Measurements from ENCODE around the gene CCSER1. TPM values are rescaled to one million over a fixed set of nuclear protein-coding genes. Genes with fewer than 3 reads are reported as not detected.

The CCSER1 gene
- total RNA-seq, 1 experiment from 2014 or later = 0.05 TPM

GRCh38 chr4:91317434-91317833 lies 1190.2 kb downstream of the CCSER1 start:
- H3K4me3 ChIP-seq (ENCODE audit: low read depth in 2 of 2, low read length in 2 of 2) = no peak overlapping the region
- DNase-seq (ENCODE audit: low read depth, low spot score) (no peak), ATAC-seq (no peak)
- H3K36me3 ChIP-seq (ENCODE audit: control insufficient read depth, insufficient read depth, low read length) = no peaks in the 10 kb centered on the region
- H3K27ac ChIP-seq (ENCODE audit: low read length) = no peak overlapping the region
- ChIA-PET POLR2A (no interaction called here), CTCF (no interaction called here)
- in situ Hi-C loops (cut with HindIII; ENCODE audit: low pct_unique_long_range_greater_than_20kb, low sequenced_read_pairs) (no loop called here), intact Hi-C loops (cut with micrococcal nuclease; ENCODE audit: unreplicated experiment) (no loop called here)
- no peaks in the 10 kb centered on the region for H3K4me1 ChIP-seq (ENCODE audit: control insufficient read depth, insufficient read depth, low read length)
- H3K9me3 ChIP-seq (ENCODE audit: control insufficient read depth, insufficient read depth, low read depth, low read length) = no peaks in the 10 kb centered on the region
- no TSS peak for BruUV-seq (replicated peaks)
- no peaks in the 10 kb centered on the region for H3K27me3 ChIP-seq (ENCODE audit: control insufficient read depth, insufficient read depth, low read length)
- no peak for TF ChIP-seq POLR2AphosphoS5 (IDR thresholded peaks at IDR 0.05; ENCODE audit: low read depth, low read length)
- no peak for TF ChIP-seq TCF7L2 (IDR thresholded peaks at IDR 0.05; ENCODE audit: low read depth, low read length)
- TF ChIP-seq SIN3A (IDR thresholded peaks at IDR 0.05; ENCODE audit: borderline replicate concordance, insufficient read depth, low read depth, low read length) = no peak
- TF ChIP-seq, protein P1, sequence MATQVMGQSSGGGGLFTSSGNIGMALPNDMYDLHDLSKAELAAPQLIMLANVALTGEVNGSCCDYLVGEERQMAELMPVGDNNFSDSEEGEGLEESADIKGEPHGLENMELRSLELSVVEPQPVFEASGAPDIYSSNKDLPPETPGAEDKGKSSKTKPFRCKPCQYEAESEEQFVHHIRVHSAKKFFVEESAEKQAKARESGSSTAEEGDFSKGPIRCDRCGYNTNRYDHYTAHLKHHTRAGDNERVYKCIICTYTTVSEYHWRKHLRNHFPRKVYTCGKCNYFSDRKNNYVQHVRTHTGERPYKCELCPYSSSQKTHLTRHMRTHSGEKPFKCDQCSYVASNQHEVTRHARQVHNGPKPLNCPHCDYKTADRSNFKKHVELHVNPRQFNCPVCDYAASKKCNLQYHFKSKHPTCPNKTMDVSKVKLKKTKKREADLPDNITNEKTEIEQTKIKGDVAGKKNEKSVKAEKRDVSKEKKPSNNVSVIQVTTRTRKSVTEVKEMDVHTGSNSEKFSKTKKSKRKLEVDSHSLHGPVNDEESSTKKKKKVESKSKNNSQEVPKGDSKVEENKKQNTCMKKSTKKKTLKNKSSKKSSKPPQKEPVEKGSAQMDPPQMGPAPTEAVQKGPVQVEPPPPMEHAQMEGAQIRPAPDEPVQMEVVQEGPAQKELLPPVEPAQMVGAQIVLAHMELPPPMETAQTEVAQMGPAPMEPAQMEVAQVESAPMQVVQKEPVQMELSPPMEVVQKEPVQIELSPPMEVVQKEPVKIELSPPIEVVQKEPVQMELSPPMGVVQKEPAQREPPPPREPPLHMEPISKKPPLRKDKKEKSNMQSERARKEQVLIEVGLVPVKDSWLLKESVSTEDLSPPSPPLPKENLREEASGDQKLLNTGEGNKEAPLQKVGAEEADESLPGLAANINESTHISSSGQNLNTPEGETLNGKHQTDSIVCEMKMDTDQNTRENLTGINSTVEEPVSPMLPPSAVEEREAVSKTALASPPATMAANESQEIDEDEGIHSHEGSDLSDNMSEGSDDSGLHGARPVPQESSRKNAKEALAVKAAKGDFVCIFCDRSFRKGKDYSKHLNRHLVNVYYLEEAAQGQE (IDR thresholded peaks at IDR 0.05; ENCODE audit: insufficient read depth in 1 of 2, low read depth in 2 of 2, low read length in 1 of 2) = no peak
- TF ChIP-seq, protein P2, sequence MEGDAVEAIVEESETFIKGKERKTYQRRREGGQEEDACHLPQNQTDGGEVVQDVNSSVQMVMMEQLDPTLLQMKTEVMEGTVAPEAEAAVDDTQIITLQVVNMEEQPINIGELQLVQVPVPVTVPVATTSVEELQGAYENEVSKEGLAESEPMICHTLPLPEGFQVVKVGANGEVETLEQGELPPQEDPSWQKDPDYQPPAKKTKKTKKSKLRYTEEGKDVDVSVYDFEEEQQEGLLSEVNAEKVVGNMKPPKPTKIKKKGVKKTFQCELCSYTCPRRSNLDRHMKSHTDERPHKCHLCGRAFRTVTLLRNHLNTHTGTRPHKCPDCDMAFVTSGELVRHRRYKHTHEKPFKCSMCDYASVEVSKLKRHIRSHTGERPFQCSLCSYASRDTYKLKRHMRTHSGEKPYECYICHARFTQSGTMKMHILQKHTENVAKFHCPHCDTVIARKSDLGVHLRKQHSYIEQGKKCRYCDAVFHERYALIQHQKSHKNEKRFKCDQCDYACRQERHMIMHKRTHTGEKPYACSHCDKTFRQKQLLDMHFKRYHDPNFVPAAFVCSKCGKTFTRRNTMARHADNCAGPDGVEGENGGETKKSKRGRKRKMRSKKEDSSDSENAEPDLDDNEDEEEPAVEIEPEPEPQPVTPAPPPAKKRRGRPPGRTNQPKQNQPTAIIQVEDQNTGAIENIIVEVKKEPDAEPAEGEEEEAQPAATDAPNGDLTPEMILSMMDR (IDR thresholded peaks at IDR 0.05) = no peak

DNA sequence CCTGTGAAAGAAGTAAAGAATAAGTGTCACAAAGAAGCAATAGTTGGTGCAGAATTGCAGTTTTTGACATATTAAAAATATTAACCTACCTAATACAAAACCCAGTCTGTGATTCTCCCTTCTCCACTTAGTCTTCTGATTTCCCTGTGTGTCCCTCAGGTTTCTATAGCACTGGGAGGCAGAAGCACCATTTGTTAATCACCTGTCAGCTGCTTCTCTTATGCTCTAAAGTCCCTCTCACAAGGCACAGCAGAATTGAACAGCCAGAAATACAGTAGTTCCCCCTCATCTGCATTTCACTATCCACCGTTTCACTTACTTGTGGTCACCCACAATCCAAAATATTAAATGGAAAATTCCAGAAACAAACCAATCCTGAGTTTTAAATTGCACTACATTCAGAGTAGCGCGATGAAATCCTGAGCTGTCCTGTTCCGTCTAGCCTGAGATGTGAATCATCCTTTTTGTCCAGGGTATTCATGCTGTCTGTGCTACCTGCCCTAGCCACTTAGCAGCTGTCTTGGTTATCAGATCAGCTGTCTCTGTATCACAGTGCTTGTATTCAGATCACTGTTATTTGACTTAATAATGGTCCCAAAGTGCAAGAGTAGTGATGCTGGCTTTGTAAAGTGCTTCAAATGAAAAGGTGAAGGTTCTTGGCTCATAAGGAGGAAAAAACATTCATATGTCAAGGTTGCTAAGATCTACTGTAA lies 1192.5 kb downstream of the CCSER1 start:
- Histone ChIP-seq H3K4me1 (ENCODE audit: control insufficient read depth, insufficient read depth, low read length) (no peaks in the 10 kb centered on the region), H3K4me3 (ENCODE audit: low read depth in 2 of 2, low read length in 2 of 2) (no peak overlapping the region), H3K9me3 (ENCODE audit: control insufficient read depth, insufficient read depth, low read depth, low read length) (no peaks in the 10 kb centered on the region), H3K27ac (ENCODE audit: low read length) (no peak overlapping the region), H3K36me3 (ENCODE audit: control insufficient read depth, insufficient read depth, low read length) (no peaks in the 10 kb centered on the region), H3K27me3 (ENCODE audit: control insufficient read depth, insufficient read depth, low read length) (no peaks in the 10 kb centered on the region)
- DNase-seq (ENCODE audit: low read depth, low spot score) (no peak), ATAC-seq (no peak)
- intact Hi-C loops (cut with micrococcal nuclease; ENCODE audit: unreplicated experiment) = no loop called here
- ChIA-PET CTCF (no interaction called here), POLR2A (no interaction called here)
- in situ Hi-C loops (cut with HindIII; ENCODE audit: low pct_unique_long_range_greater_than_20kb, low sequenced_read_pairs) = no loop called here
- BruUV-seq (replicated peaks) = no TSS peak
- TF ChIP-seq, protein P2 (IDR thresholded peaks at IDR 0.05) = no peak
- TF ChIP-seq, protein P1 (IDR thresholded peaks at IDR 0.05; ENCODE audit: insufficient read depth in 1 of 2, low read depth in 2 of 2, low read length in 1 of 2) = no peak
- TF ChIP-seq SIN3A (IDR thresholded peaks at IDR 0.05; ENCODE audit: borderline replicate concordance, insufficient read depth, low read depth, low read length) (no peak), TCF7L2 (IDR thresholded peaks at IDR 0.05; ENCODE audit: low read depth, low read length) (no peak), POLR2AphosphoS5 (IDR thresholded peaks at IDR 0.05; ENCODE audit: low read depth, low read length) (no peak)
